Measurements from ENCODE around the gene MAPKAPK3. TPM values are rescaled to one million over a fixed set of nuclear protein-coding genes. Genes with fewer than 3 reads are reported as not detected.

MAPKAPK3 gene
- total RNA-seq, 1 donor = 70.8 TPM

DNA sequence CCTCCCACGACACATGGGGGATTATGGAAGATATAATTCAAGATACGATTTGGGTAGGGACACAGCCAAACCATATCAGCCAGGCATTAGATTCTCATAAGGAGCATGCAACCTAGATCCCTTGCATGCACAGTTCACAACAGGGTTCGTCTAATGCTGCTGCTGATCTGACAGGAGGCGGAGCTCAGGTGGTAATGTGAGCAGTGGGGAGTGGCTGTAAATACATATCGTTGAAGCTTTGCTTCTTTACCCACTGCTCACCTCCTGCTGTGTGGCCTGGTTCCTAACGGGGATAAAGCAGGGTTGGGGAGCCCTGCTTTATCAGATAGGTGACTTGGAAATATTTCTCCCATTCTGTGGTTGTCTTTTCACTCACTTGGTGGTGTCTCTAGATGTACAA is 72.6 kb downstream of the MAPKAPK3 start:
- H3K4me1 ChIP-seq (ENCODE audit: insufficient read depth, low read length) = no peaks in the 10 kb centered on the region
- H3K9me3 ChIP-seq (ENCODE audit: low read depth, low read length) = no peaks in the 10 kb centered on the region
- no peak overlapping the region for H3K4me3 ChIP-seq (ENCODE audit: low read length)
- H3K27me3 ChIP-seq (ENCODE audit: insufficient read depth, low read length) = peaks cover 7% of the 10 kb centered on the region

DNA sequence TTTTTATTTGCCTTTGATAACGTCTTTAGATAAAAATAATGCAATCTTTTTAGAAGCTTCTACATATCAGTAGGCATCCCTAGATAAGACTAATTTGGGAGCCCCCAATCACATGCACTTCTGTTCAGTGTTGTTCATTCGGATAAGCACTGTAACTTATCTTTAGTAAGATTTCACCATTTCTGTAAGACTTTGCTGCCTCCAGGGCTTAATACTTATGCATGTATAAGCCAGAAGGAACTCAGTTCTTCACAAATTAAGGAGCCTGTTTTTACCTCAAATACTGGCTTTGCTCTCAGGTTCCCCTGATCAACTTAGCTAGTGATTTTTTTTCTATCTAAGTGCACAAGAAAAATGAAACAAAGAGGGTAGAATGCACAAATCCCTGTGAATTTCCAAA is 78.1 kb downstream of the MAPKAPK3 start:
- Histone ChIP-seq H3K4me1 (ENCODE audit: insufficient read depth, low read length) (no peaks in the 10 kb centered on the region), H3K9me3 (ENCODE audit: low read depth, low read length) (no peaks in the 10 kb centered on the region), H3K4me3 (ENCODE audit: low read length) (no peak overlapping the region), H3K27me3 (ENCODE audit: insufficient read depth, low read length) (no peaks in the 10 kb centered on the region)

DNA sequence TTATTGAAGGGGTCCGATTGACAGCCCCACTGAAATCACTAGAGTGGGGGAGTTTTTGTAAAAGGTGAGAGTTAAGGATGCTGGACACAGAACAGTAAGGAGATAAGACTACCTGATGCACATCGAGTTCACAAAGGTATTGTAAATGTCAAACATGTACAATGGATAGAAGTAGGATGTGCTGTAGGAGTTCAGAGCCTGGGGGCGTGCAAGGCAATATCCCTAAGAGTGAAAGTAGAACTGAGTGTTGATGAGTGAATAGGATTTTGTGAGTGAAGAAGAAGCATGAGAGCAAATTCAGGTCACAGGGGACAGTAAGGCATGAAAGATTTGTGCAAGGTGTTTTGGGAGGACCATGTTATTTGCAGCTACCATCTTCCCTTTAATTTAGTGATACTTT is 79.3 kb downstream of the MAPKAPK3 start:
- Histone ChIP-seq H3K4me3 (ENCODE audit: low read length) (no peak overlapping the region), H3K4me1 (ENCODE audit: insufficient read depth, low read length) (no peaks in the 10 kb centered on the region), H3K27me3 (ENCODE audit: insufficient read depth, low read length) (no peaks in the 10 kb centered on the region)

DNA sequence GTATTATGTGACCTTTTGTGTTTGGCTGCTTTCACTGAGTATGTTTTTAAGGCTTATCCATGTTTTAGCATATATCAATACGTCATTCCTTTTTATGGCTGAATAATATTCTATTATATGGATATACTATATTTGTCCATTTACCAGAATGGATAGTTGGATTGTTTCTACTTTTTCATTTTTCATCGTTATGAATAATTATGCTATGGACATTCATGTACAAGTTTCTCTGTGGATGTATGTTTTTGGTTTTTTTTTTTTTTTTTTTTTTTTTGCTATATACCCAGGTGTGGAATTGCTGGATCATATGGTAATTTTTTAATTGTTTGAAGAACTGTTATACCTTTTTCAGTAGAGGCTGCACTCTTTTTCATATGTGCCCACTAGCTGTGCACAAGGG is 81.3 kb downstream of the MAPKAPK3 start:
- no peak overlapping the region for H3K4me3 ChIP-seq (ENCODE audit: low read length)
- H3K4me1 ChIP-seq (ENCODE audit: insufficient read depth, low read length) = no peaks in the 10 kb centered on the region
- peaks cover 3% of the 10 kb centered on the region for H3K27me3 ChIP-seq (ENCODE audit: insufficient read depth, low read length)
- no peaks in the 10 kb centered on the region for H3K9me3 ChIP-seq (ENCODE audit: low read depth, low read length)

More for the DNA sequence above, 79.3 kb downstream of the MAPKAPK3 start:
- H3K9me3 ChIP-seq (ENCODE audit: low read depth, low read length) = no peaks in the 10 kb centered on the region

Other genes with a start within 250 kb of the MAPKAPK3 start
- 1.5 TPM for gene CACNA2D2, start 113.5 kb upstream of the MAPKAPK3 start, total RNA-seq
- 3.7 TPM for gene C3orf18, start 49.4 kb upstream of the MAPKAPK3 start, total RNA-seq
- 3.0 TPM for gene HEMK1, start 47.6 kb upstream of the MAPKAPK3 start, total RNA-seq
- gene CISH, start 5.4 kb upstream of the MAPKAPK3 start, total RNA-seq = 1.2 TPM
- 1.0 TPM for gene DOCK3, start 57.8 kb downstream of the MAPKAPK3 start, total RNA-seq